ENCODE results near the gene FGF4. TPM values are rescaled to one million over a fixed set of nuclear protein-coding genes. Genes with fewer than 3 reads are reported as not detected.

FGF4 gene
- total and polyA plus RNA-seq, 2 donors from 2014 or later = not detected

DNA sequence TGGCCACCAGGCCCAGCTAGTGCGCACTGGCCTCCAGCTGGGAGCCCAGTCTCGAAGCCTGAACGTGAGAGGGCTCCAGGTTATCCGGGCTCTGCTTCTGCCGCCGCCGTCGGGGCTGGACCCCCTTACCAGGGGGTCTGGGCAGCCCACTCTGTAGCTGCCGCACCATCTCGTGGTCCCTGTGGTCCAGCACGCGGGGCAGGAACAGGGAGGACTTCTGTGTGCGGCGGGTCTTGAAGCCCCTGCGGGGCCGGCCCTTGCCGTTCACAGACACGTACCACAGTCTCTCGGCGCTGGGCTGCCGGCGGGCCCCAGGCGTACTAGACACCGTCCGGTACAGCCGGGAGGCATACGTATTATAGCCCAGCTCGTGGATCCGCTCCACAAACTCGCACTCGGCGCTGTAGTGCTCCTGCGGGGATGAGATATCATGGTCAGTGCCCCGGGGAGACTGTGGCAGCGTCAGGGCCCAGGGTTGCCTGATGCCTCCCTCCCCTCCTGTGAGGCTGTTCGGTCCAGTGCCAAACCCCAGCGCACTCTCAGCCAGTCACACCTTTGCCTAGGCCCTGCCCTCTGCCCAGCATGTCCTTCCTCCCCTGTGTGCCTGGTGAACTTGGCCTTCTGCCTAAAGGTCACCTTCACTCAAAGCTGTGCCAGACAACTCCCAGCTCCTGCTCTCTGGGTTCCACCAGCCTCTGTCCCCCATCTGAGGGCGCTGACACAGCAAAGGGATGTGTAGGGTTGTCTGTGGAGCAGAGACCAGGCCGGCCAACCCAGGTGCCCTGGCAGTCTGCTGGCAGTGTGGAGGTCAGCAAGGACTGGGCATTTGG, 35.4 kb upstream of the FGF4 start:
- Histone ChIP-seq H3K9me3 (ENCODE audit: control insufficient read depth in 2 of 3, insufficient read depth in 1 of 3, low read length in 3 of 3) (no peaks in the 10 kb centered on the region), H3K4me1 (ENCODE audit: control insufficient read depth in 2 of 3, insufficient read depth in 2 of 3, low read depth in 1 of 3, low read length in 3 of 3) (no peaks in the 10 kb centered on the region), H3K4me3 (ENCODE audit: low read length in 3 of 3) (no peak overlapping the region), H3K36me3 (ENCODE audit: control insufficient read depth in 2 of 3, insufficient read depth in 3 of 3, low read length in 3 of 3) (no peaks in the 10 kb centered on the region), H3K27me3 (ENCODE audit: control insufficient read depth, insufficient read depth, low read length) (no peaks in the 10 kb centered on the region), H3K9ac (ENCODE audit: low read length in 3 of 3) (no peak overlapping the region), H3K27ac (ENCODE audit: low read depth in 2 of 2, low read length in 2 of 2) (no peak overlapping the region)
- TF ChIP-seq, protein P1, sequence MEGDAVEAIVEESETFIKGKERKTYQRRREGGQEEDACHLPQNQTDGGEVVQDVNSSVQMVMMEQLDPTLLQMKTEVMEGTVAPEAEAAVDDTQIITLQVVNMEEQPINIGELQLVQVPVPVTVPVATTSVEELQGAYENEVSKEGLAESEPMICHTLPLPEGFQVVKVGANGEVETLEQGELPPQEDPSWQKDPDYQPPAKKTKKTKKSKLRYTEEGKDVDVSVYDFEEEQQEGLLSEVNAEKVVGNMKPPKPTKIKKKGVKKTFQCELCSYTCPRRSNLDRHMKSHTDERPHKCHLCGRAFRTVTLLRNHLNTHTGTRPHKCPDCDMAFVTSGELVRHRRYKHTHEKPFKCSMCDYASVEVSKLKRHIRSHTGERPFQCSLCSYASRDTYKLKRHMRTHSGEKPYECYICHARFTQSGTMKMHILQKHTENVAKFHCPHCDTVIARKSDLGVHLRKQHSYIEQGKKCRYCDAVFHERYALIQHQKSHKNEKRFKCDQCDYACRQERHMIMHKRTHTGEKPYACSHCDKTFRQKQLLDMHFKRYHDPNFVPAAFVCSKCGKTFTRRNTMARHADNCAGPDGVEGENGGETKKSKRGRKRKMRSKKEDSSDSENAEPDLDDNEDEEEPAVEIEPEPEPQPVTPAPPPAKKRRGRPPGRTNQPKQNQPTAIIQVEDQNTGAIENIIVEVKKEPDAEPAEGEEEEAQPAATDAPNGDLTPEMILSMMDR (IDR thresholded peaks at IDR 0.05; ENCODE audit: borderline replicate concordance, extremely low read depth, insufficient read depth) = no peak
- intact Hi-C loops (cut with DNase I) = no loop called here
- DNase-seq = no peak
- no peak for FAIRE-seq

DNA sequence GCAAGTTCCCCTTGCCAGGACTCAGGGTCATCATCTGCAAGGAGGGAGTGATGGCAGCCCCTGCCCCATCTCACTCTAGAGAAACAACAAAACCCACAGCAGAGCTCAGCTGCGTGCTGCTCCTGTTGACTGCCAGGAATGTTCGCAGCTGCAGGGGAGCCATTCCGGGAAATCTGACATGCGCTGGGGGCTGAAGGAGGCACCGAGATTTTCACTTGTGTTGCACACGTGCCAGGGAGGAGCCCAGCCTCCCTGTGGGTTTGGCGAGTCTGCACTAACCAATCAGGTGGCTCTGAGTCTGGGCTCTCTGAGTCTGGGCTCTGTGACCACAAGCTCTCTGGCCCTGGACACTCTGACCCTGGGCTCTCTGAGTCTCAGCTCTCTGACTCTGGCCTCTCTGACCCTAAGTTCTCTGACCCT, 33.5 kb upstream of the FGF4 start:
- Histone ChIP-seq H3K9me3 (ENCODE audit: control insufficient read depth in 2 of 3, insufficient read depth in 1 of 3, low read length in 3 of 3) (no peaks in the 10 kb centered on the region), H3K27ac (ENCODE audit: low read depth in 2 of 2, low read length in 2 of 2) (no peak overlapping the region), H3K36me3 (ENCODE audit: control insufficient read depth in 2 of 3, insufficient read depth in 3 of 3, low read length in 3 of 3) (no peaks in the 10 kb centered on the region), H3K4me1 (ENCODE audit: control insufficient read depth in 2 of 3, insufficient read depth in 2 of 3, low read depth in 1 of 3, low read length in 3 of 3) (no peaks in the 10 kb centered on the region), H3K27me3 (ENCODE audit: control insufficient read depth, insufficient read depth, low read length) (no peaks in the 10 kb centered on the region), H3K9ac (ENCODE audit: low read length in 3 of 3) (no peak overlapping the region), H3K4me3 (ENCODE audit: low read length in 3 of 3) (no peak overlapping the region)
- DNase-seq (peak in 4 of 5 donors; percentile 61 to 75 (median 64)), FAIRE-seq (no peak)
- intact Hi-C loops (cut with DNase I) = no loop called here
- TF ChIP-seq, protein P1 (IDR thresholded peaks at IDR 0.05; ENCODE audit: borderline replicate concordance, extremely low read depth, insufficient read depth) = no peak

DNA sequence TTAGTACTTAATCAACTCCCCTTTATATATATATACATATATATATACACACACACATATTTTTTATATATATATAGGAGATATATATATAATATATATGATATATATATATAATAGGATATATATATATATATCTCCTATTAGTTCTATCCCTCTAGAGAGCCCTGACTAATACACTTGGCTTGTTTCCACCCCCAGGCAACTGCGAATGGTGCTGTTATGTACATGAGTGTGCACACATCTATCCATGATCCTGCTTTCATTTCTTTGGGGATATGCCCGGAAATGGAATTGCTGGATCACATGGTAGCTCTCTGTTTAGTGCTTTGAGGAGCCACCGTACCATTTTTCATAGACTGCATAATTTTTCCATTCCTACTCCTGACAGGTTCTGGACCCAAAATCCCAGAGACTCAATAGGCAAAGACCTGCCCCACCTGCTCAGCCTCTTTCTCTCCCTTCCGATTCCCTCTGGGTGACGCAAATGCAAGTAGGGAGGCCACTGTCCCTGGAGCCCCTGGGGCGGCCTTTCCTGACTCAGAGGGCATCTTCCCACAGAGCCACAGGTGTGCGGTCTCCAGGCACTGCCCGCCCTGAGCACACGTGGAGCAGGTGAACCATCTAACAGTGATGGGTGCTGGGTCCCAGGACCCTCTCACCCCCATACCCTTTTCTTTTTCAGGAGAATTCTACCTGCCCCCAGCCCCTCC, 32.1 kb upstream of the FGF4 start:
- Histone ChIP-seq H3K36me3 (ENCODE audit: control insufficient read depth in 2 of 3, insufficient read depth in 3 of 3, low read length in 3 of 3) (no peaks in the 10 kb centered on the region), H3K9ac (ENCODE audit: low read length in 3 of 3) (no peak overlapping the region), H3K4me3 (ENCODE audit: low read length in 3 of 3) (no peak overlapping the region), H3K4me1 (ENCODE audit: control insufficient read depth in 2 of 3, insufficient read depth in 2 of 3, low read depth in 1 of 3, low read length in 3 of 3) (no peaks in the 10 kb centered on the region), H3K27me3 (ENCODE audit: control insufficient read depth, insufficient read depth, low read length) (no peaks in the 10 kb centered on the region), H3K27ac (ENCODE audit: low read depth in 2 of 2, low read length in 2 of 2) (no peak overlapping the region), H3K9me3 (ENCODE audit: control insufficient read depth in 2 of 3, insufficient read depth in 1 of 3, low read length in 3 of 3) (no peaks in the 10 kb centered on the region)
- DNase-seq = no peak
- intact Hi-C loops (cut with DNase I) = no loop called here
- no peak for FAIRE-seq
- TF ChIP-seq, protein P1 (IDR thresholded peaks at IDR 0.05; ENCODE audit: borderline replicate concordance, extremely low read depth, insufficient read depth) = no peak
